OCI-LY1 (cell line): ENCODE results near the gene ABCC6.
"Not testable (repeated sequence)": the region's sequence is repeated elsewhere in the genome, so short reads cannot be mapped to it uniquely, and the experiment has no call there.

Experiments
- H2AFZ ChIP-seq: fragments of 200-600 bp; sonication (generic), shearing (Covaris generic); 2 replicates; pipeline ENCODE4 v1.6.0; 2014; ENCODE audit warnings: antibody characterized with exemption, mild to moderate bottlenecking, low read length
- H3F3A ChIP-seq: fragments of 200-600 bp; sonication (generic), shearing (Covaris generic); 2 replicates; pipeline ENCODE4 v1.6.0; 2014; ENCODE audit warnings: mild to moderate bottlenecking, antibody characterized with exemption, low read length, moderate library complexity; ENCODE audit not compliant: insufficient read depth
- H3K27ac ChIP-seq: fragments of 200-600 bp; sonication (generic); 2 replicates; pipeline ENCODE4 v1.5.1; 2014; ENCODE audit warnings: low read length, mixed run types, mild to moderate bottlenecking, low read depth; ENCODE audit not compliant: poor library complexity, severe bottlenecking
- H3K27me3 ChIP-seq: fragments of 200-600 bp; sonication (generic); 2 replicates; pipeline ENCODE4 v1.6.0; 2014; ENCODE audit warnings: antibody characterized with exemption, mild to moderate bottlenecking, low read length, moderate library complexity; ENCODE audit not compliant: insufficient read depth
- H3K36me3 ChIP-seq: fragments of 200-600 bp; sonication (generic); 2 replicates; pipeline ENCODE4 v1.6.1; 2014; ENCODE audit warnings: mild to moderate bottlenecking, antibody characterized with exemption, low read length, moderate library complexity, mixed read lengths; ENCODE audit not compliant: insufficient read depth
- H3K4me1 ChIP-seq: fragments of 200-600 bp; sonication (generic); 2 replicates; pipeline ENCODE4 v1.5.1; 2014; ENCODE audit warnings: mild to moderate bottlenecking, low read length, moderate library complexity; ENCODE audit not compliant: insufficient read depth, severe bottlenecking
- H3K4me2 ChIP-seq: fragments of 200-600 bp; sonication (generic), shearing (Covaris generic); 2 replicates; pipeline ENCODE4 v1.6.1; 2014; ENCODE audit warnings: low read length
- H3K4me3 ChIP-seq: fragments of 200-600 bp; sonication (generic); 2 replicates; pipeline ENCODE4 v1.5.1; 2014; ENCODE audit warnings: low read length, low read depth, mild to moderate bottlenecking, mixed read lengths; ENCODE audit not compliant: poor library complexity, severe bottlenecking
- H3K79me2 ChIP-seq: fragments of 200-600 bp; shearing (Covaris generic); 2 replicates; pipeline ENCODE4 v1.6.1; 2016; ENCODE audit warnings: mixed run types, low read length, mixed read lengths; ENCODE audit not compliant: insufficient read depth
- H3K9ac ChIP-seq: fragments of 200-600 bp; sonication (generic), shearing (Covaris generic); 2 replicates; pipeline ENCODE4 v1.6.1; 2014; ENCODE audit warnings: mild to moderate bottlenecking, low read length, mixed read lengths
- H3K9me2 ChIP-seq: fragments of 200-600 bp; sonication (generic), shearing (Covaris generic); 2 replicates; pipeline ENCODE4 v1.6.1; 2014; ENCODE audit warnings: low read depth, mild to moderate bottlenecking, low read length, mixed read lengths
- H3K9me3 ChIP-seq: fragments of 200-600 bp; shearing (Covaris generic); 2 replicates; pipeline ENCODE4 v1.6.1; 2014; ENCODE audit warnings: low read length, mixed read lengths
- H4K20me1 ChIP-seq: fragments of 200-600 bp; sonication (generic), shearing (Covaris generic); 2 replicates; pipeline ENCODE4 v1.6.0; 2016; ENCODE audit warnings: mild to moderate bottlenecking, low read length; ENCODE audit not compliant: insufficient read depth
- EZH2 ChIP-seq: fragments of 200-600 bp; sonication (generic), shearing (Covaris generic); IDR thresholded peaks from 2 replicates; pipeline ENCODE4 v1.8.0; 2017; ENCODE audit warnings: borderline replicate concordance, mixed run types, mild to moderate bottlenecking, antibody characterized with exemption, low read length, moderate library complexity, mixed read lengths
- TF ChIP-seq, protein P1 (sequence below): fragments of 200-600 bp; sonication (generic), shearing (Covaris generic); IDR thresholded peaks from 2 replicates; pipeline ENCODE4 v1.5.1; 2017; ENCODE audit warnings: mild to moderate bottlenecking, antibody characterized with exemption, low read length, moderate library complexity, mixed read lengths

The ABCC6 gene

DNA sequence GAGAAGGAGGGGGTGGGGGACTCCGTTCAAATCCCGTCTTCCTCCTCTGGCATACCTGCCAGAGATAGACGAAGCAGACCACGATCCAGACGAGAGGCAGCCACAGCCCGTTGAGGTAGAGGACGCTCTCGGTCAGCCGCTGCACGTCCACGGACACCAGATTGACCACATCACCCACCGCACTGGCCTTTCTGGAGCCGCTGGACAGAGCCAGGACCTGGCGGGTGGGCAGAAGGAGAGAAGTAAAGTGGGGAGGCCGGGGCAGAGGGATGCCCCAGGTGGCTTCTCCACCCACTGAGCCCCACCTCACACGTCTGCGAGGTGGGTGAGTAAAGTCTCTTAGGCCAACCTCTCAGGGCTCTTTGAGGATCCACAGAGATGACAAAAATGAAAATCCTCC is 25.3 kb downstream of the ABCC6 start:
- Histone ChIP-seq H3K9me3 (no peaks in the 10 kb centered on the region), H4K20me1 (no peaks in the 10 kb centered on the region), H2AFZ (no peak overlapping the region), H3K9me2 (no peaks in the 10 kb centered on the region), H3K4me2 (no peak overlapping the region), H3K4me3 (no peak overlapping the region), H3K9ac (no peak overlapping the region), H3K4me1 (no peaks in the 10 kb centered on the region), H3K36me3 (no peaks in the 10 kb centered on the region), H3F3A (no peaks in the 10 kb centered on the region), H3K79me2 (no peaks in the 10 kb centered on the region), H3K27me3 (no peaks in the 10 kb centered on the region), H3K27ac (no peak overlapping the region)
- TF ChIP-seq EZH2: no peak
- TF ChIP-seq, protein P1, sequence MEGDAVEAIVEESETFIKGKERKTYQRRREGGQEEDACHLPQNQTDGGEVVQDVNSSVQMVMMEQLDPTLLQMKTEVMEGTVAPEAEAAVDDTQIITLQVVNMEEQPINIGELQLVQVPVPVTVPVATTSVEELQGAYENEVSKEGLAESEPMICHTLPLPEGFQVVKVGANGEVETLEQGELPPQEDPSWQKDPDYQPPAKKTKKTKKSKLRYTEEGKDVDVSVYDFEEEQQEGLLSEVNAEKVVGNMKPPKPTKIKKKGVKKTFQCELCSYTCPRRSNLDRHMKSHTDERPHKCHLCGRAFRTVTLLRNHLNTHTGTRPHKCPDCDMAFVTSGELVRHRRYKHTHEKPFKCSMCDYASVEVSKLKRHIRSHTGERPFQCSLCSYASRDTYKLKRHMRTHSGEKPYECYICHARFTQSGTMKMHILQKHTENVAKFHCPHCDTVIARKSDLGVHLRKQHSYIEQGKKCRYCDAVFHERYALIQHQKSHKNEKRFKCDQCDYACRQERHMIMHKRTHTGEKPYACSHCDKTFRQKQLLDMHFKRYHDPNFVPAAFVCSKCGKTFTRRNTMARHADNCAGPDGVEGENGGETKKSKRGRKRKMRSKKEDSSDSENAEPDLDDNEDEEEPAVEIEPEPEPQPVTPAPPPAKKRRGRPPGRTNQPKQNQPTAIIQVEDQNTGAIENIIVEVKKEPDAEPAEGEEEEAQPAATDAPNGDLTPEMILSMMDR: no peak

DNA sequence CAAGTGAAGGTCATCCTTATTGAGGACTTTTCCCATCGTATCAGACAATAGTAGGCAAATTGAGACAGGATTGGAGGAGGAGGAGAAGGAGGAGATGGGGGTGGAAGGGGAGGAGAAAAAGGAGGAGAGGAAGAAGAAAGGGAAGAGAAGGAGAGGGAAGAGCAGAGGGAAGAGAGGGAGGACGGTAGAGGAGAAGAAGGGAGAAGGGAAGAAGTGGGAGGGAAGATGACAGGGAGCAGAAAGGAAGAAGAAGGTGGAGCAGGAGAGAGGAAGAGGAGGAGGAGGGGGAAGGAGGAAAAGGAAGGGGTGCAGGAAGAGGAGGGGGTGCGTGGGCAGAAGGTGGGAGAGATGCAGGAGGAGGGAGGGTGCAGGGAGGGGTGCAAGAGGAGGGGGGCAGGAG is 26.0 kb downstream of the ABCC6 start:
- Histone ChIP-seq H3K9me2 (no peaks in the 10 kb centered on the region), H2AFZ (no peak overlapping the region), H3K4me1 (no peaks in the 10 kb centered on the region), H3K79me2 (no peaks in the 10 kb centered on the region), H3K9me3 (no peaks in the 10 kb centered on the region), H3K27me3 (no peaks in the 10 kb centered on the region), H3K36me3 (no peaks in the 10 kb centered on the region), H3K4me2 (no peak overlapping the region), H4K20me1 (no peaks in the 10 kb centered on the region), H3K4me3 (no peak overlapping the region), H3K27ac (no peak overlapping the region), H3K9ac (no peak overlapping the region), H3F3A (no peaks in the 10 kb centered on the region)
- no peak for TF ChIP-seq EZH2
- TF ChIP-seq, protein P1: no peak

DNA sequence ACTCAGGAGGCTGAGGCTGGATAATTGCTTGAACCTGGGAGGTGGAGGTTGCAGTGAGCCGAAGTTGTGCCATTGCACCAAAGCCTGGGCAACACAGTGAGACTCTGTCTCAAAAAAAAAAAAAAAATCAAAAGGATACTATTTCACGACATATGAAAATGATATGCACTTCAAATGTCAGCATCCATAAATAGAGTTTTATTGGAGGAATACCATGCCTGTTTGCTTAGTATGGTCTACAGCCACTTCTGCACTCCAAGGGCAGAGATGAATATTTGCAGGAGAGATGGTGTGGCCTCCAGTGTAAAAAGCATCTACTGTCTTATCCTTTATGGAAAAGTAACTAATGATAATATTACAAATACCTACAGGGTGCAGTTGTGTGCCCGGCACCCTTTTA is 27.2 kb downstream of the ABCC6 start:
- no peak for TF ChIP-seq EZH2
- H3K9me3 ChIP-seq: no peaks in the 10 kb centered on the region
- no peaks in the 10 kb centered on the region for H3K4me1 ChIP-seq
- no peaks in the 10 kb centered on the region for H4K20me1 ChIP-seq
- no peaks in the 10 kb centered on the region for H3F3A ChIP-seq
- no peak overlapping the region for H3K27ac ChIP-seq
- H3K27me3 ChIP-seq: 0 out of 2 replicates have a peak, but pooled peaks cover 8% of the 10 kb centered on the region
- no peaks in the 10 kb centered on the region for H3K79me2 ChIP-seq
- H3K9me2 ChIP-seq: no peaks in the 10 kb centered on the region
- no peaks in the 10 kb centered on the region for H3K36me3 ChIP-seq
- H3K4me3 ChIP-seq: no peak overlapping the region
- H2AFZ ChIP-seq: no peak overlapping the region
- no peak overlapping the region for H3K9ac ChIP-seq
- H3K4me2 ChIP-seq: no peak overlapping the region

DNA sequence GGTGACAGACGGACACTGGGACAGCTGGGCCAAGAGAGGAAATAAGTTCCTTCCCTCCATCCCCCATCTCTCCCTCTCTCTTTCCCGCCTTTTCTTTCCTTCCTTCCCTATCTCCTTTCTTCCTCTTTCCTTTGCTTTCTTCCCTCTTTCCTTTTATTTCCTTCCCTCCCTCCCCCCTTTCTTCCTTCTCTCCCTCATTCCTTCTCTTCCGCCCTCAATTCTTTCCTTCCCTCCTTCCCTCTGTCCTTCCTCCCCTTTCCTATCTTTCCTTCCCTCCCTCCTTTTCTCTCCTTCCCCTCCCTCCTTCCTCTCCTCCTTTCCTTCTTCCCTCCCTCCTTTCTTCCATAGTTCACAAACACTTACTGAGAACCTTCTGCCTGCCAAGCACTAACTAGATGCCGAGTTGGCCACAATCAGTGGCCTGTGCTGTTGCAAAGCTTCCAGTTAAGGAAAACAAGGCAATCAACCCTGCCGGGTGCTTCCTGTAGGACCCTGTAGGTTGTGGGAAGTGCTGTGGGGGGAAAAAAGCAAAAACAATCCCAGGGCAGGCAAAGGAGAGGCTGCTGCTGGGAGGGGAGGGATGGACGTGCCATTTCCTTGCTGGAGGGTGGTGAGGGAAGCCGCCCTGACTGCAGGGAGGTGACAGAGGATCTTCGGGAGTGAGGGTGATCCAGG is 31.7 kb downstream of the ABCC6 start:
- Histone ChIP-seq H3K9me2 (no peaks in the 10 kb centered on the region), H3K9me3 (no peaks in the 10 kb centered on the region), H3K36me3 (no peaks in the 10 kb centered on the region), H3K27me3 (0 out of 2 replicates have a peak, but pooled peaks cover 8% of the 10 kb centered on the region), H3K4me2 (no peak overlapping the region), H2AFZ (no peak overlapping the region), H3K4me3 (no peak overlapping the region), H3F3A (no peaks in the 10 kb centered on the region), H3K9ac (no peak overlapping the region), H3K27ac (no peak overlapping the region), H4K20me1 (no peaks in the 10 kb centered on the region), H3K4me1 (no peaks in the 10 kb centered on the region), H3K79me2 (no peaks in the 10 kb centered on the region)
- TF ChIP-seq EZH2: no peak
- TF ChIP-seq, protein P1: no peak

DNA sequence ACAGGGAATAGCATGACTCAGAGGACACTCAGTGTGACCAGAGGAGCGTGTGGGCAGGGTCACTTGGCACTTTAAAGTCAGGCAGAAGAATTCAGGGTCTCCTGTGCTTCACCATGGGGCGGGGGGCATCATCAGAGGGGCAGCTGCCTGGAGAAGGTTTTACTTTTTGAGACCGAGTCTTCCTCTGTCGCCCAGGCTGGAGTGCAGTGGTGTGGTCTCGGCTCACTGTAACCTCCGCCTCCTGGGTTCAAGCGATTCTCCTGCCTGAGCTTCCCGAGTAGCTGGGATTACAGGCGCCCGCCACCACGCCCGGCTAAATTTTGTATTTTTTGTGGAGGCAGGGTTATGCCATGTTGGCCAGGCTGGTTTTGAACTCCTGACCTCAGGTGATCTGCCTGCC is 32.3 kb downstream of the ABCC6 start:
- not testable (repeated sequence) for H3K27me3 ChIP-seq, H3K4me1 ChIP-seq, H4K20me1 ChIP-seq, H3K4me2 ChIP-seq, H3K9ac ChIP-seq, H3K9me2 ChIP-seq, H3K9me3 ChIP-seq, H3F3A ChIP-seq, H3K4me3 ChIP-seq, H3K79me2 ChIP-seq, H3K36me3 ChIP-seq, H2AFZ ChIP-seq, H3K27ac ChIP-seq
